NCI-H1092 treated with DMSO at 0.1 percent for 48 hours (cell line): ENCODE data around the gene PPARG.

Experiments
- DNase-seq: peaks from one replicate; lab custom pipeline; 2025; lab: John Stamatoyannopoulos, UW

The PPARG gene

DNA sequence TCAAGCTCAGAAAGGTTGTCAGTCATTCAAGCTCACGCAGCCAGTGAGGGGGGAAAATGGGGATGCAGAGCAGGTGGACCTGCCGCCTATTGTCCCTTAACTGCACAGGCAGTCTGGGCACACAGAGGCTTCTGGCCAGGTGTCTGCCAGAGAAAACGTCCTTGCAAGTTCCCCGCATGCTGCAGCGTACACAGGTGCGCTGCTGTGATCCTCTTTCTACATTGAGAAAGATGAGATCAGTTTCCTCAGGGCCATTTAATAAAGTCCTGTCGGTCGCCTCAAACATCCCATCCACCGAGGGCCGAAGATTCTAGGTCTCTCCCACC lies 195.0 kb downstream of the PPARG start:
- DNase-seq: peak; percentile 77
